Activated naive CD4-positive, alpha-beta T cell treated with anti-CD3 and anti-CD28 coated beads, Interleukin-2, amount 50 U/mL, for 72 hours (primary cell): Measurements from ENCODE around the gene ITPRIPL2. TPM values are rescaled to one million over a fixed set of nuclear protein-coding genes. Genes with fewer than 3 reads are reported as not detected.

ENCODE experiments used
- ATAC-seq, 2 donors: fragments of 150-1000 bp; cut with Tn5 transposase; 2 replicates each; pipeline ENCODE4 v1.10.0; 2021; ENCODE audit warnings: mild to moderate bottlenecking in 2 of 2, moderate library complexity in 2 of 2
- DNase-seq, 2 donors: peaks; one replicate each; pipeline ENCODE4 v3.0.0; 2021 to 2022; ENCODE audit warnings: low spot score in 2 of 2
- H3K27ac Mint-ChIP-seq, 2 donors: one replicate each; pipeline ENCODE4 v1.8.0; 2022; ENCODE audit warnings: mild to moderate bottlenecking in 2 of 2, mixed read lengths in 2 of 2
- H3K36me3 Mint-ChIP-seq, 2 donors: one replicate each; pipeline ENCODE4 v1.8.0; 2022; ENCODE audit warnings: mixed read lengths in 2 of 2
- H3K9me3 Mint-ChIP-seq, 2 donors: one replicate each; pipeline ENCODE4 v1.8.0; 2022; ENCODE audit warnings: mixed read lengths in 2 of 2
- total RNA-seq, 2 donors: library from RNA; stranded (reverse); gene quantifications; one replicate each; pipeline ENCODE4 v1.2.3, GENCODE V29; 2022

The ITPRIPL2 gene
- total RNA-seq, 2 donors from 2014 or later, result 1.3 to 1.8 TPM

DNA sequence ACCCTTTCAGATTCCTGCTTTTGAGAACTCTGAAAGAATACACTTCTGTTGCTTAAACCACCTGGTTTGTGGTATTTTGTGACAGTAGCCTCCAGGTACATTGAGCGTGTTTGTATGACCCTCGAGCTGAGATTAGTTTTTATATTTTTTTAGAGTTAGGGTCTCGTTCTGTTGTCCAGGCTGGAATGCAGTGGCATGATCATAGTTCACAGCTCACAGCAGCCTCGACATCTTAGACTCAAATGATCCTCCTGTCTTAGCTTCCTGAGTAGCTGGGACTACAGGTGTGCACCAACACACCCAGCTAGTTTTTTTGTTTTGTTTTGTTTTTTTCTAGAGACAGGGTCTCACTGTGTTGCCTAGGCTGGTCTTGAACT lies 4.5 kb upstream of the ITPRIPL2 start:
- H3K27ac Mint-ChIP-seq, result no peak overlapping the region
- DNase-seq (no peak), ATAC-seq (no peak)
- H3K9me3 Mint-ChIP-seq, result no peaks in the 10 kb centered on the region
- H3K36me3 Mint-ChIP-seq, result peaks cover 0 to 4% of the 10 kb centered on the region in 2 donors

- H3K36me3 Mint-ChIP-seq, result peaks cover 0 to 9% of the 10 kb centered on the region in 2 donors
- H3K27ac Mint-ChIP-seq, result no peak overlapping the region
- ATAC-seq, result no peak
- no peaks in the 10 kb centered on the region for H3K9me3 Mint-ChIP-seq
- DNase-seq, result no peak
These were observed 3.0 kb upstream of the ITPRIPL2 start for GRCh38 chr16:19110537-19111360.

- no peak for ATAC-seq
- no peak overlapping the region for H3K27ac Mint-ChIP-seq
- no peak for DNase-seq
- no peaks in the 10 kb centered on the region for H3K9me3 Mint-ChIP-seq
- peaks cover 0 to 9% of the 10 kb centered on the region in 2 donors for H3K36me3 Mint-ChIP-seq
These were observed 1.7 kb upstream of the ITPRIPL2 start for GRCh38 chr16:19112099-19112407.

DNA sequence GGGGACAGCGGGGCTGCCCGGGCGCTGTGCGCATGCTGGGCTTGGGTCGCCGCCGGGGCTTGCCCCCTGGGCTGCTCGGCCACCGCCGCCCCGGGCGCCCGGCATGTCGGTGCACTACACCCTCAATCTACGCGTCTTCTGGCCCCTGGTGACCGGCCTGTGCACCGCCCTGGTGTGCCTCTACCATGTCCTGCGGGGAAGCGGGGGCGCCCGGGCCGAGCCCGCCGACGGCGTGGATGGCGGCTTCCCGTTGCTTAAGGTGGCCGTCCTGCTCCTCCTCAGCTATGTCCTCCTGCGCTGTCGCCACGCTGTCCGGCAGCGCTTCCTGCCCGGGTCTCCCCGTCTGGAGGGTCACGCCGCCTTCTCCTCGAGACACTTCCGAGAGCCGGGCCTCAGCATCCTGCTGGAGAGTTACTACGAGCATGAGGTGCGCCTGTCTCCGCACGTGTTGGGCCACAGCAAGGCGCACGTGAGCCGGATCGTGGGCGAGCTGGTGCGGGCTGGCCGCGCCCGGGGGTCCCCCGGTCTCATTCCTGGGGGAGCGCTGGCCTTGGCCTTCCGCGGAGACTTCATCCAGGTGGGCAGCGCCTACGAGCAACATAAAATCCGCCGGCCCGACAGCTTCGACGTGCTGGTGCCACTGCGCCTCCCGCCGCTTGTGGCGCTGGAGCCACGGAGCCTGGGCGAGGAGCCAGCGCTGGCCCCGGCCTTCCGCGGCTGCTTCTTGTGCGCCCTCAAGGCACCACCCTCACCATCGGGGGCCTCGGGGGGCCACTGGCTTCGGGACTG lies 789 bp downstream of the ITPRIPL2 start:
- Mint-ChIP-seq H3K36me3 (peaks cover 0 to 9% of the 10 kb centered on the region in 2 donors), H3K9me3 (no peaks in the 10 kb centered on the region), H3K27ac (no peak overlapping the region)
- ATAC-seq (peak; percentile 19 to 29), DNase-seq (no peak)

- Mint-ChIP-seq H3K9me3 (no peaks in the 10 kb centered on the region), H3K27ac (no peak overlapping the region)
- no peak for ATAC-seq
These were observed 1.6 kb downstream of the ITPRIPL2 start for GRCh38 chr16:19115148-19116021.

DNA sequence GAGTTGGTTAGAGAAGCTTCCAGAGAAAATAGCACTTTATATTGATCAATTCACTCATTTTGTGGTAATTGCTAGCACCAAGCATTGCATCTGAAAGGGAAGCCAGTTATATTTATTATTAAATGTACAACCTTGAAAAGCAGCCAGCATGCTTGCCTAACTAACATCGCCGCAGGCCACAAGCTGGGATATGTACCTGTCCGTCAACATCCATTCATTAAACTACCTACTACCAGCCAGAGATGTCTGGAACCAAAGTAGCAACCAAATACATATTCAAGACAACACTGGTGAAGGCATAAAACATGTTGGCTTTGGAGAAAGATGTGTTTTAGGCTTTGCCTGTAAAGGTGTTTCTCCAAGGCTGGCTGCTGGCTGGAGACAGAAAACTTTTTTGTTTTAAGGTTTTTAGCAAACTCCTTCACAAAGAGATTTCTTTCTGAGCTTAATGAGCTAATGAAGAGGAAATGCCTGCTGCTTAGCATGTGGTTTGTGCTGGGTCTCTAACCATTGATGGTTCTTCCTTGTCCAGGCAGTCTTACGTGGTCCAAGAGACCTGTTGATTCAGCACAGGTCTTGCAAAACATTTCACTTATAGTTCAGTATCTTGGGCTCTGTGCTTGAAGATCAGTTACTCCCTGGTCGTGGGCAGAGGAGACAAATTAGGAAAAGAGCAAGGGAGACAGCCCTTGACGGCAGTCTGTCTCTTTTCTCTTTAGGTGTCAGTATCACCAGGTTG lies 3.1 kb downstream of the ITPRIPL2 start:
- H3K36me3 Mint-ChIP-seq, result peaks cover 0 to 9% of the 10 kb centered on the region in 2 donors
- DNase-seq (no peak), ATAC-seq (no peak)
- no peaks in the 10 kb centered on the region for H3K9me3 Mint-ChIP-seq
- H3K27ac Mint-ChIP-seq, result peak overlapping the region in 1 of 2 donors; percentile 81

More at GRCh38 chr16:19115148-19116021, 1.6 kb downstream of the ITPRIPL2 start:
- peaks cover 0 to 9% of the 10 kb centered on the region in 2 donors for H3K36me3 Mint-ChIP-seq
- no peak for DNase-seq

- Mint-ChIP-seq H3K36me3 (peaks cover 0 to 5% of the 10 kb centered on the region in 2 donors), H3K9me3 (no peaks in the 10 kb centered on the region), H3K27ac (peak overlapping the region in 1 of 2 donors; percentile 77)
- peak; percentile 37 to 72 for ATAC-seq
- peak in 1 of 2 donors; percentile 55 for DNase-seq
These were observed 5.2 kb downstream of the ITPRIPL2 start for GRCh38 chr16:19118938-19119431.

GRCh38 chr16:19119564-19119963 lies 5.8 kb downstream of the ITPRIPL2 start:
- peak; percentile 48 to 61 for ATAC-seq
- Mint-ChIP-seq H3K27ac (peak overlapping the region in 1 of 2 donors; percentile 77), H3K36me3 (peaks cover 0 to 5% of the 10 kb centered on the region in 2 donors), H3K9me3 (no peaks in the 10 kb centered on the region)
- DNase-seq, result no peak

DNA sequence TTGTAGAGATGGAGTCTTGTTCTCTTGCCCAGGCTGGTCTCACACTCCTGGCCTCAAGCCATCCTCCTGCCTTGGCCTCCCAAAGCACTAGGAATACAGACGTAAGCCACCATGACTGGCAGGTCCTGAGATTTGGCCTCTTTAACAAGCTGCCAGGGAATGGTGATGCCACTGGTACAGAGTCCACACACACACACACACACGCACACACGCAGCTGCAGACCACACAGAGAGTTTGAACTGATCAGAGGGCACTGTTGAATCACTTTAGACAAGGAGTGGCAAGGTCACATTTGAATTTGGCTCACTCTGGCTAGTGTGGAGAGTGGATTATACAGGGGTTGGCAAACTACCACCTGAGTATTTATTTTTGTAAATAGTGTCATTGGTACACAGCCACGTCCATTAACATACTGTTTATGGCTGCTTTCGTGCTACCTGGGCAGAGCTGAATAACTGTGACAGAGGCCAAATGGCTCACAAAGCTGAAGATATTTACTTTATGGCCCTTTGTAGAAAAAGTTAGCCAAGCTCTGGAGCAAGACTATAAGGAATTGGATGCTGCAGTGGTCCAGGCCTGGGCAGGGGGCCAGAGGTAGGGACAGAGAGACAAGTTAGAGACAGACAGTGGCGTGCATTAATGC lies 9.9 kb downstream of the ITPRIPL2 start:
- ATAC-seq, result no peak
- H3K9me3 Mint-ChIP-seq, result no peaks in the 10 kb centered on the region
- H3K27ac Mint-ChIP-seq, result no peak overlapping the region
- DNase-seq, result no peak
- H3K36me3 Mint-ChIP-seq, result no peaks in the 10 kb centered on the region

DNA sequence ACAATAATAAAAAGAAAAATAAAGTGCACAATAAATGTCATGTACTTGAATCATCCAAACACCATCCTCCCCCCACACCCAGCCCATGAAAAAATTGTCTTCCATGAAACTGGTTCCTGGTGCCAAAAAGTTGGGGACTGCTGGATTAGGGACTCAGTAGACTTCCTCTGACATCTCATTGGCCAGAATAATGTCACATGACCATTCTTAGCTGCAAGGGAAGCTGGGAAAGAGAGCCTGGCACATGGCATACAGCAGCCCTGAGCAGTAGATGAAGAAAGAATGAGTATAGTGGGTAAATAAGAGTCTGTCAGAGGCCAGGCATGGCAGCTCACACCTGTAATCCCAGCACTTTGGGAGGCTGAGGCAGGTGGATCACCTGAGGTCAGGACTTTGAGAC lies 12.5 kb downstream of the ITPRIPL2 start:
- no peak for ATAC-seq
- H3K9me3 Mint-ChIP-seq, result no peaks in the 10 kb centered on the region
- H3K36me3 Mint-ChIP-seq, result no peaks in the 10 kb centered on the region
- no peak overlapping the region for H3K27ac Mint-ChIP-seq
- DNase-seq, result no peak

DNA sequence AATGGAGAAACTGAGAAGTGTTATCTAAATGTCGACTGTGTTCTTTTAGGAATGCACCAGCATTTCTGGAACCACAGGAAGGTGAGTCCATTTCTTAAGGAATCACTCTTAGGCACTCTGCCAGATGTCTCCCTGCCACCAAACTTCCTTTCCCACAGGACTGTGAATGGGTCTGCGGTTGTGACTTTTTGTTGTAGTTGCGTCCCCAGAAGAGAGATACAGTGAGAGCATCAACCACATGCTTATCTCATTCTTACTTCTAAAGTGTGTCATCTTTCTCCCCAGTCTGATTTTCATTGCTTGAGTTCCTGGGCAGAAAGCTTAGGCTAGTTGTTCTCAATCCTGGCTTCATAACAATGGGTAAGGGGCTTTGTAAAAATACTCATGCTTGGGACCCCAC lies 13.4 kb downstream of the ITPRIPL2 start:
- Mint-ChIP-seq H3K9me3 (no peaks in the 10 kb centered on the region), H3K36me3 (no peaks in the 10 kb centered on the region), H3K27ac (peak overlapping the region; percentile 9 to 77)
- ATAC-seq (peak; percentile 65 to 68), DNase-seq (no peak)

GRCh38 chr16:19127674-19128131 lies 13.9 kb downstream of the ITPRIPL2 start:
- Mint-ChIP-seq H3K36me3 (no peaks in the 10 kb centered on the region), H3K9me3 (no peaks in the 10 kb centered on the region), H3K27ac (peak overlapping the region; percentile 9 to 77)
- peak; percentile 64 to 76 for ATAC-seq
- no peak for DNase-seq

DNA sequence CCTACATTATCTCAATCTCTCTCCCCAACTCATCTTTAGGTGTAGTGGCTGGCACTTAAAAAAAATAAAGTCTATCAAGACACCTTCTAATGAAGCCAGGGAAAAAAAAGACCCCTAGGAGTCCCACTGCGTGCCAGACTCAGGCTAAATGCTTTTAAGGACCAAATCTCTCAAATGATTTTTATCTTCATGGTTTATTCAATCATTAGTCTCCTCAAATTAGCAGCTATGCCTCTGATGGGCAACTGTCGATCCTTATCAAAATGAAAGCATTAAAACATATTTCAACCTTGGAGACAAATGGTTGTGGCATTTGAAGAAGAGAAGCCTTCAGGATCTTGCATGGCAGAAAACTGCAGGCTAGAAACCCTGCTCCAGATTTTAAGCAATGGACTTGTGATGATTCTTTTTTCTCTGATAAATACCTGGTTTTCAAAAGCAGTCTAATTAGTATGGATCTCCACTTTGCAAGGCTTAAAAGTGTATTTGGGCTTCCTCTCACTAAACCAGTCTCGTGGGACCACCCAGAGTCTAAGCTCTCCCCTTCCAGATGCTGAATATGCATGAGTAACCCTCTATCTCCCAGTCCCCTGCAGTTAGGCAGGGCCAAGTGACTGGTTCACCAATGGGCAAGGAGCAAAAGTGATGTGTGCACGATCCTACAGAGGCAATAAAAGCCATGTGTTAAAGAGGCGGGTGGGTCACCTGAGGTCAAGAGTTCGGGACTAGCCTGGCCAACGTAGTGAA lies 14.9 kb downstream of the ITPRIPL2 start:
- Mint-ChIP-seq H3K9me3 (no peaks in the 10 kb centered on the region), H3K36me3 (no peaks in the 10 kb centered on the region), H3K27ac (no peak overlapping the region)
- ATAC-seq, result no peak
- no peak for DNase-seq

GRCh38 chr16:19130385-19130784 lies 16.6 kb downstream of the ITPRIPL2 start:
- DNase-seq, result no peak
- no peak for ATAC-seq
- Mint-ChIP-seq H3K36me3 (no peaks in the 10 kb centered on the region), H3K9me3 (no peaks in the 10 kb centered on the region), H3K27ac (peak overlapping the region; percentile 34 to 36)
